GM04503 (cell line): ENCODE results near the gene GSTM4.
"Not testable (repeated sequence)": the region's sequence is repeated elsewhere in the genome, so short reads cannot be mapped to it uniquely, and the experiment has no call there.

Experiments used
- DNase-seq: peaks from one replicate; pipeline ENCODE4 v3.0.0-alpha.2; 2012; ENCODE audit warnings: low read depth

The GSTM4 gene

GRCh38 chr1:109639063-109639840 is 16.6 kb upstream of the GSTM4 start:
- no peak for DNase-seq

DNA sequence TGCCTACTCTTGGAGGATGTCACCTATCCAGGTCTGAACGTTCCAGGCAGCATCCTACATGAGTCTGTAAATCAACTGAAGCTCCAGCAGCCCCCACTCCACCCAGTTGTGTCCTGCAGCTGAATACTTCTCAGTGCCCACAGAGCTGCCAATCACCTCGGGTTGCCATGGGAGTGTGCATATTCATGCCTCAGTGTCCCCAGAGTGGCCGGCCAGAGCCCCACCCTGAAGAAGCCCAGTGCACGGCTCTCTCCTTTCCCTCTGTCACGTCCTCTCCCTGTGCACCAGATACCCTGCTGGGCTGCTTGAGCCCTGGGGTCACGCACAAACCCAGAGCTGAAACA is 16.1 kb upstream of the GSTM4 start:
- DNase-seq = no peak

- no peak for DNase-seq
These were observed 15.5 kb upstream of the GSTM4 start for GRCh38 chr1:109640285-109640865.

GRCh38 chr1:109641078-109641740 is 14.7 kb upstream of the GSTM4 start:
- DNase-seq = no peak

DNA sequence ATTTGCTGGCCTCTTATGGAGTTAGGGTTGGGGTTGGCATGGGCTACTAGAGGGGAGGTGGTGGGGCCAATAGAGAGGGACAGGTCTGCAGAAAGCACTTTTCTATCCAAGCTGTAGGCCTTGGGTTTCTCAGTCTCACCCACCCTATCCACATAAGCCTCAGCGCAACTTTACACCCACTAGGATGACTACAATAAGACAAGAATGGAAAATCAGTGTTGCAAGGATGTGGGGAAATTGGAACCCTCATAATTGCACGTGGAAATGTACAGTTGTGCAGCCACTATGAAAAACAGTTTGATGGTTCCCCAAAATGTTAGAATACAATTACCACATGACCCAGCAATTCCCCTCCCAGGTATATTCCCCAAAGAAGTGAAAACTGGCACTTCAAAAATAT is 14.0 kb upstream of the GSTM4 start:
- no peak for DNase-seq

DNA sequence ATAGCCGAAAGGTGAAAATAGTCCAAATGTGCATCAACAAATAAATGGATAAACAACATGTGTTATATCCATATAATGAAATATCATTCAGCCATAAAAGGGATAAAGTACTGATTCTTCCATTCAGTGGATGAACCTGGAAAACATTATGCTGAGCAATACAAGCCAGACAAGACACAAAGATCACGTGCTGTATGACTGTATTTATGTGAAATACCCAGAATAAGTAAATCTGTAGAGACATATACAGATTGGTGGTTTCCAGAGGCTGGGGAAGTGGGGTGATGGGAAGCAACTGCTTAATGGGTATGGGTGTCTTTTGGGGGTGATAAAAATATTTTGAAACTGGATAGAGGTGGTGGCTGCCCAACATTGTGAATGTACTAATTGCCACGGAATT is 13.3 kb upstream of the GSTM4 start:
- DNase-seq = no peak

GRCh38 chr1:109643385-109644230 is 12.3 kb upstream of the GSTM4 start:
- DNase-seq = no peak

DNA sequence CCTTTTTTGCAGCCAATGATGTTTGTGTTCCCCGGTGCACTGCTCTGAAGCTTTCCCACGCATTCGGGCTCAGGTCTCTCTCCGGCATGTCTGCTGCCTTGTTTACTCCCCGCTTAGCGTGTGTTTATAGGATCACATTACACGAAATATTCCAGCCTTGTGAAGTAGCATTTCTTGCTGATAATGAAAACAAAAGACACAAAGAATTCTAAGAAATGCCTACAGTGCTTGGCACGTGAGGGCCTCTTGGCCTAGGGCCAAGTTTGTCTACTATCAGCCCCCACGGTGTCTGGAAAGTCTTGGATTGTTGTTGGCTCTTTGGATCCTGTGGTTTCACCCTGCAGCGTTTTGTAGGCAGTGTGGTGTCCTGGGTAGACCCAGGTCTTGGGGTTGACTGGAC is 11.2 kb upstream of the GSTM4 start:
- no peak for DNase-seq

DNA sequence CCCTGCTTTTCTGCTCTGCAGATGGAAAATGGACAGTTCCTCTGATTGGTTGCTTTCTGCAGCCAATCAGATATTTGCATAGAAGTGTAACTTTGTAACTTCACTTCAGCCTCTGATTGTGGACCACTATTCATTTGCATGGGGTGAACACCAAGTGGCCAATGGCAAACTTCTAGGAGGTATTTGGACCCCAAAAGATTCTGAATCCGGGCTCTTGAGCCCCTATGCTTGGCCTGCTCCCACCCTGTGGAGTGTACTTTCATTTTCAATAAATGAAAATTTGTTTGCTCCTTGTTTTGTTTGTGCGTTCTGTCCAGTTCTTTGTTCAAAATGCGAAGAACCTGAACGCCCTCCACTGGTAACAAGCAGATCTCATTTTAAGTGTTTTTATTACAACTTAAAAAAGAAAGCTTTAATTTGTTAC is 6.4 kb upstream of the GSTM4 start:
- DNase-seq = no peak

GRCh38 chr1:109650609-109651008 is 5.3 kb upstream of the GSTM4 start:
- no peak for DNase-seq

- DNase-seq = no peak
These were observed 3.5 kb upstream of the GSTM4 start for GRCh38 chr1:109652402-109652801.

GRCh38 chr1:109653306-109653705 is 2.6 kb upstream of the GSTM4 start:
- no peak for DNase-seq

GRCh38 chr1:109654519-109654918 is 1.4 kb upstream of the GSTM4 start:
- no peak for DNase-seq

GRCh38 chr1:109657395-109657794 is 1.5 kb downstream of the GSTM4 start:
- no peak for DNase-seq

- no peak for DNase-seq
These were observed 2.1 kb downstream of the GSTM4 start for GRCh38 chr1:109657970-109658369.

DNA sequence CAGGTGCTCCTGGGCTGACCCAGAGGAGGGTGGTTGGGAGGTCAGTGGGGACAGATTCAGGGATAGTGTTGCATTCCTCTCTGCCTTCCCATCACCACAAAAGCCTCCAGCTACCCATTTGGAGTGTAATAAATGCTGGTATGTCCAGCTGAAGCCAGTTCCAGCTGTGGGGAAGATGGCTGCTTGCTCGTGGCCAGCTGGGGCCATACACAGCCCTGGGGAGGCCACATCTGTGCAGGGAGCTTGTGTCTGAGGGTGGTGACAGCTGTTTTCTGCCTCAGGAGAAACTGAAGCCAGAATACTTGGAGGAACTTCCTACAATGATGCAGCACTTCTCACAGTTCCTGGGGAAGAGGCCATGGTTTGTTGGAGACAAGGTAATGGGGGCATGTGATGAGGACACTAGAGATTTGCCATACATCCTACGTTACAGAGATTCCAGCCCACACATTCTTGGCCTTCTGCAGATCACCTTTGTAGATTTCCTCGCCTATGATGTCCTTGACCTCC is 2.7 kb downstream of the GSTM4 start:
- DNase-seq = no peak

- no peak for DNase-seq
These were observed 3.2 kb downstream of the GSTM4 start for GRCh38 chr1:109659145-109659544.

- DNase-seq = no peak
These were observed 4.2 kb downstream of the GSTM4 start for GRCh38 chr1:109659997-109660690.

GRCh38 chr1:109660691-109661026 is 4.8 kb downstream of the GSTM4 start:
- not testable (repeated sequence) for DNase-seq

DNA sequence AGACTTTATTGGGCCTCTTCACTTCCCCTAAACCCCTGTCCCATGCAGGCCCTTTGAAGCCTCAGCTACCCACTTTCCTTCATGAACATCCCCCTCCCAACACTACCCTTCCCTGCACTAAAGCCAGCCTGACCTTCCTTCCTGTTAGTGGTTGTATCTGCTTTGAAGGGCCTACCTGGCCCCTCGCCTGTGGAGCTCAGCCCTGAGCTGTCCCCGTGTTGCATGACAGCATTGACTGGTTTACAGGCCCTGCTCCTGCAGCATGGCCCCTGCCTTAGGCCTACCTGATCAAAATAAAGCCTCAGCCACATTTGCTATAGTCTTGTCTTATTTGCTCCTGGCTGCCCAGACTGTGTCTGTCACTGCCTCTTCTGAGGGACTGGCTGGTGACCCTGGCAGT is 5.5 kb downstream of the GSTM4 start:
- no peak for DNase-seq

GRCh38 chr1:109664671-109665070 is 8.8 kb downstream of the GSTM4 start:
- no peak for DNase-seq
